ENCODE measurements around the gene KPNA4.

- no peak for TF ChIP-seq CTCF (IDR thresholded peaks at IDR 0.05; ENCODE audit: borderline replicate concordance, extremely low read depth, low read length, poor library complexity, severe bottlenecking)
- TF ChIP-seq EZH2 (IDR thresholded peaks at IDR 0.05; ENCODE audit: borderline replicate concordance, low read depth, low read length, severe bottlenecking): no peak
These were observed 48.3 kb upstream of the KPNA4 start for GRCh38 chr3:160613661-160614060.
